GM18909 (cell line): ENCODE measurements around the gene PDXDC1.
"Not testable (repeated sequence)": the region's sequence is repeated elsewhere in the genome, so short reads cannot be mapped to it uniquely, and the experiment has no call there.

Experiments
- ATAC-seq: cut with Tn5 transposase; IDR thresholded peaks from one replicate; pipeline ENCODE4 v1.9.1; 2021; ENCODE audit warnings: mild to moderate bottlenecking; ENCODE audit not compliant: unreplicated experiment, poor library complexity

The PDXDC1 gene

DNA sequence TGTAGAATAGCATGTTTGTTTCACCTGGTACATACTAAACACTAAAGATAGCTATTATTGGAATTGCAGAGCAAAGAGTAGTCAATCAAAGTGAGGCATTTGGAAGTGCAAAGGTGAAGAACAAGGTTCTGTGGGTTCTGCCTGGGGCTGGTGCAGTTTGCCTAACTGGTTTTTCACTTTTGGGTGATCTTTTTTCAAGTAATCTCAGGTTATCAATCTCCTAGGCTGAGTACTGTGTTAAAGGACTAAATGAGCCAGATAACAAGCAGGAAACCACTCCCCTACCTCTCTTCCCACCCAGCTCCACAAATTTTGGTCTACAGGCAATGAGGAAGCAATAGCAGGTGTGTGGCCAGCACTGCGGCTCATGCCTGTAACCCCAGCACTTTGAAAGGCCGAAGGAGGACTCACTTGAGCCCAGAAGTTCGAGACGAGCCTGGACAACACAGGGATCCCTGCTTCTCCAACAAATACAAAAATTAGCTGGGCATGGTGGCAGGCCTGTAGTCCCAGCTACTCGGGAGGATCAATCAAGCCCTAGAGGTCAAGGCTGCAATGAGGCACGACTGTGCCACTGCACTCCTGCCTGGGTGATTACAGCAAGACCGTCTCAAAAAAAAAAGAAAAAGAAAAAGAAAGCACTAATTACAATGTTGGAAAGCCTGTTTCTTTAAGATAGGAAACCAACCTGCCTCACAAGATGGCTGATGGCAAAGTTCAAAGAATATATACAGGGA is 83.0 kb downstream of the PDXDC1 start:
- no peak for ATAC-seq

DNA sequence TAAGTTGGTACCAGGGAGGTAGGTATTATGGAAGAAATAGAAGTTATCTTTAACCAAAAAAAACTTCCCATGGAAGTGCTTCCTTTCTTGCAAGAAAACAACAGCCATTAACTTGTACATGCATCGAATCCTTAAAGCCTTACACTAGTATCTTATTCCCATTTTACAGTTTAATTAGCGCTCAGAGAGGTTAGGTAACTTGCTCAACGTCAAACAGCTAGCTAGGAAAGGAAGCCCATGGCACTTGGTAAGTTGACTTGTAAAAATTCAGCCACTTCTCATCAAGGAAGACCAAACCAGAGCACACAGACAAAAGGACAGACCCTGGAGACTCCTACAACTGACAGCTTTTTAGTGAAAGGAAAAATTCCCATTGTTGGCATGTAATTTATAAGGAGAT is 84.5 kb downstream of the PDXDC1 start:
- no peak for ATAC-seq

DNA sequence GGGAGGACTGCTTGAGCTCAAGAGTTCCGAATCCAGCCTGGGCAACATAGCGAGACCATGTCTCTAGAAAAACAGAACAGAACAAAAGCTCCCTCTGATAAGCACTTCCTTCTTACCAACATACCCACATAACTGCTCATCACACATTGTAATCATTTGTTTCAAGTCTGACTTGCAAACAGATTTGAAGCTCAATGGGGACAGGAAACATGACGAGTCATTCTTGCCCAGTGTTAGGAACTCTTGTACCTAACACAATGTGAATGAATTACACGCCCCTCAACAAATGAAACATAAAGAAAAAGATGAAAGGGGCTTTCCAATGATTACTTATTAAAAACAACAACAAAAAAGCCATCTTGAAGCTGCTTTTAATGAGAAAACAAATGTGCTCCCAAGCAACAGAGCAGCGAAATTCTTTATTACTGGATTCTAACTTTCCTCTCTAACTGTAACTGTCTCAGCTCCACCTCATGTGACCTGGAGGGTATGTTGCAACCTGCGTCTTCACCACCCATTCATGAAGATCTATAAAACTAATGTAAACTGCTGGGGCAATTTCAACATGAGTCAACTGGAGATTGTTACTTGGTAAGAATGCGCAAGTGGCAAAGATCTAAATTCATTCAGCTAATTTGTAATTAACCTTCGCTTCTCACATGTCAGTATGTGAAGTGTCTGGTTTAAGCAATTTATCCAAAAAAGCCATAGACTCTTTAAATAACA is 87.4 kb downstream of the PDXDC1 start:
- not testable (repeated sequence) for ATAC-seq

DNA sequence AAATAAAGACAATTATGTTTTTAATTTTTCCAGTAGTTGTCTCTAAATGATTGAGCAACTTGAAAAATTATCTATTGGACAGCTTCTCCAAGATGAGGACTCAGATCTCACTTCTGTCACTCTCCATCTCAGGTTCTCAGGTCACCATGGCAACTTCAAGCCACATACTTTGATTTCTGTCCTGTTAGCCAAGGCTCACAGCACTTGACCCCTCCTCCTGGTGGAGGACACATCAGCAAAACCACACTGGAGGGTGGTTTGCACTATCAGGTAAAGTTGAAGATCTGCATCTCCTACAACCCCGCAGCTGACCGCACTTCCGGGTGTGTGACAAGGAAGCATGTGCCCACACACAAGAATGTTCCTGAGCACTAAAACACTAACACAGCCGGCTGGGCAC is 91.1 kb downstream of the PDXDC1 start:
- not testable (repeated sequence) for ATAC-seq

DNA sequence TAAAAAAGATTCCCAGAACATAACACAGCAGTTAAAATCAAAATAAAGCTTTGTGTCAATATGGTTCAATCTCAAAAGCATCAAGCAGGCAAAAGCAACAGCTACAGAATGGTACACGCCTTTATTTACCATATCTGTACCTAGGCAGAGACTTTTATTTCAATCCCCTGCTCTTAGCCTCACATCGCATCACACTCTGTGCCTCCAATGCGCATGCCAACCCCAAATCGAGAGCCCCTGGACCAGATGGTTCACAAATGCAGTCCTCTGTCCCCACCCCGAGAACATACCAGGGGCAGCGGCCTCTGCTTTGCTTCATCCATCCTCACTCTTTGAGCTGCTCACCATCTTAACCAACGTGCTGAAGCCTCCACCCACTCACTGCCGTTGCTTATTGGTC is 91.9 kb downstream of the PDXDC1 start:
- ATAC-seq, result not testable (repeated sequence)

DNA sequence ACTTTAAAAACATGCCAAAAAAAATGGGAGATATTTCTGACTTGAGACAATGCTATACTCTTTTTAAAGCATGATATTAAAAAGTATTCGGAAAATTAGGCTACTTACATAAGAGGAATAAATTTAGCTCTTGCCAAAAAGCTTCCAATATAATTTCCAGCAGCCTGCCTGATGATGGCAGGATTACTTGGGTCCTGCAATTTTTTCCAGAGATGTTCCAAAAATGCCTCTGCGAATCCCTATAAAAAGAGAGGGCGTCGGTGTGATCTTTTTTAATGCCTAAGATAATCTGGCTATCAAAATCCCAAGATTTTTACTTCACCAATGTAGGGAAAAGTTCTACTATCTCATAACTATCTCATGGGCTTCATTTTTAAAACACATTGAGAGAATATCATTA is 96.2 kb downstream of the PDXDC1 start:
- ATAC-seq, result not testable (repeated sequence)

DNA sequence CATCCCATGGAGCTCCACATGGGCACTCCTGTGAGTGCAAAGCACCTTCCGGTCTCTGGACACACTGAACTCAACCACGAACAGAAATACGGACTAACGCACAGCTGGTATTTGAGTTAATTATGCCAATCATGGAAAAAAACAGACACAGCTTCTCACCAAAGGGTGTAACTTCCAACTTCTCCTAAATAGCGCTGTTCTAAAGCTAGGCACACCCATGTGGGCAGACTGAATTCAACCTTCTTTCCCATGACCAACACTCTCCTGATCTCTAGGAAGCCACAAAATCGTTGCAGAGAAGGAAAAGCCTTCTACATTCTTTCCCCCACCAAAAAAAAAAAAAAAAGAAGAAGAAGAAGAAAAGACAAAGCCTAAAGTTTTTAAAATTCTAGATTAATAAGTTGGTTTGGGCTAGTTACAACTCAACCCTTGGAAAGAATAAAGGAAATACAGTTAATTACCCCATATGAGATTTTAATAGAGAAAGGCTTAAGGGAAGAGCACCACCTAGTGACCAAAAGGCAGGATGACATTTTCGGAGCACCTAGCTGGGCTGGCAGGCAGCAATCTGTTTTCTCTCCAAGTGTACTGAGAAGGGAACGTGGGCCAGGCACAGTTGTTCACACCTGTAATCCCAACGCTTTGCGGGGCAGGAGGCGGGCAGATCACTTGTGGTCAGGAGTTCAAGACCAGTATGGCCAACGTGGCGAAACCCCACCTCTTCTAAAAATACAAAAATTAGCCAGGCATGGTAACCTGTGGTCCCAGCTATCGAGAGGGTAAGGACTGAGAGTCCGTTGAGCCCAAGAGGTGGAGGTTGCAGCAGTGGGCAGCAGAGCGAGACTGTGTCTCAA is 97.3 kb downstream of the PDXDC1 start:
- not testable (repeated sequence) for ATAC-seq

DNA sequence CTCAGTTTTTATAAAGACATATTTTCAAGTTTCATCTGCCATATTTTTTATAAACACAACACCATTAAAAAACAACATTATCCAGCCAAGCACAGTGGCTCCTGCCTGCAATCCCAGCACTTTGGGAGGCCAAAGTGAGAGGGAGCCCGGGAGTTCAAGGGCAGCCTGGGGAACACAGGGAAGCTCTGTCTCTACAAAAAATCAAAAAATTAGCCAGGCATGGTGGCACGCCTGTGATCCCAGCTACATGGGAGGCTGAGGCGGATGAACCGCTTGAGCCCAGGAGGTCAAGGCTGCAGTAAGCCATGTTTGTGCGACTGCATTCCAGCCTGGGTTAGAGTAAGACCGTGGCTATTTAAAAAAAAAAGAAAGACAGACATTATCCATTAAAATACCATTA is 98.3 kb downstream of the PDXDC1 start:
- no peak for ATAC-seq

DNA sequence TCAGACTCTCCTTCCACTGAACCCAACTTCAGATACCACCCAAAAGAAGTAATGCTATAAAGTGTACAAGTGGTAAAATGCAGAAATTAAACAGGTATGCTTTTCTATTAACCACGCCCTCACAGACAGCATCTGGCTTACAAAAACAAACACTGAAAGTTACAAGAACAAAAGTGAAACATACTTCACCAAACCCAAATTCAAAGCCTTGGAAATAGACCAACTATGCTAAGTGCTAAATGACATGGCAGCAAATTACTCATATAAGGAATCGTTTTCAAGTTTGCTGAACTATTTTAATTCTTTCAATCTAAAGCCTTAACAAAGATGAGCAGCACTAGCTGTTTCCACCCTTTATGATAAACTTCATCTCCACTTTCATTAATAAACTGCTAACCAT is 101.3 kb downstream of the PDXDC1 start:
- not testable (repeated sequence) for ATAC-seq

DNA sequence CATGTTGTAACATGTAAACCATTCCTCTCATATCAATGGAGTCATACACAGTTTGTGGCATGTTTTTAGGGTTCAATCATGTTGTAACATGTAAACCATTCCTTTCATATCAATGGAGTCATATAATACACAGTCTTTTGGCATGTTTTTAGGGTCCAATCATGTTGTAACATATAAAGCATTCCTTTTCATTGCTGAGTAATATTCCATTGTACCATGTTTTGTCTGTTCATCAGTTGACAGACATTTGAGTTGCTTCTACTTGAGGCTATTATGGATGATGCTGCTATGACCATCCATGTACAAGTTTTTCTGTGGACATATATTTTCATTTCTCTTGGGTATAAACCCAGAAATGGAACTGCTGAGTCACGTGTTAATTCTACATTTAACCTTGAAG is 106.1 kb downstream of the PDXDC1 start:
- ATAC-seq, result not testable (repeated sequence)

DNA sequence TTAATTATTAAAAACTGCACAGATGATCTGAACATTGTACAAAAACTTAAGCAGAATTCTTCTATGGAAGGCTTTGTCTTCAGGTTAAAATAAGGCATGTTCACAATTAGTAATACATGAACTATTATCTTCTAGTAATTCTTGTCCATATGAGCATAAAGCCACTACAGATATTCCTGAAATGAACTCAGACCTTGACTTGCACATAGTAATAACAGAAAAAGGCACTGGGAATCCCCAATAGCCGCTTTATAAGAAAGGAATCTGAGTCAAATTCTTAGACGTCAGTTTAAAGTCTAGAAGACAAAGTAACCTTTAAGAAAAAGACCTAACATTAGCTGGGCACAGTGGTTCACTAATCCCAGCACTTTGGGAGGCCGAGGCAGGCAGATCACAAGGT is 108.0 kb downstream of the PDXDC1 start:
- not testable (repeated sequence) for ATAC-seq

DNA sequence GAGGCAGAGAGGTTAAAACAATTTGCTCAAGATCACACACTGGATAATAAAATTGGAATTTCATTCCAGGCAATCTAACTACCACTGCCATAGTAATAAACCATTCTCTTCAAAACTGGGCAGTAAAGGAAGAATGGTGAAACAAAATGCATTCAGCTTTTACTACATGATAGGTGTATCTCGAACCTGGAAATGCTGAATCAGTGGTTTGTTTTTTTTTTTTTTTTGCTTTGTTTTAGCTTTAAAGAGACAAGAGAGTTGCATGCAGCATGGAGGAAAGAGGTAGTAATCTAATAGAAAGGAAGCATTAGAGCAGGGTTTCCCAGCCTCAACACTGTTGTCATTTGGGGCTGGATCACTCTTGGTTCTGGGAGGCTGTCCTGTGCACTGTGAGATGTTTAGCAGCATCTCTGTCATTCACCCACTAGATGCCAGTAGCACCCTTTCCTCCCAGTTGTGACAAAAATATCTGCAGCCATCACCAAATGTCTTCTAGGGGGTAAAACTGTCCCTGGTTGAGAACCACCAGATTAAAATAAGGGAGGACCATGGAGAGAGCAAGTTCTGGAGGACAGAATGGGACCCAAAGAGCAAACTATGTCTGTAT is 115.9 kb downstream of the PDXDC1 start:
- ATAC-seq, result not testable (repeated sequence)

DNA sequence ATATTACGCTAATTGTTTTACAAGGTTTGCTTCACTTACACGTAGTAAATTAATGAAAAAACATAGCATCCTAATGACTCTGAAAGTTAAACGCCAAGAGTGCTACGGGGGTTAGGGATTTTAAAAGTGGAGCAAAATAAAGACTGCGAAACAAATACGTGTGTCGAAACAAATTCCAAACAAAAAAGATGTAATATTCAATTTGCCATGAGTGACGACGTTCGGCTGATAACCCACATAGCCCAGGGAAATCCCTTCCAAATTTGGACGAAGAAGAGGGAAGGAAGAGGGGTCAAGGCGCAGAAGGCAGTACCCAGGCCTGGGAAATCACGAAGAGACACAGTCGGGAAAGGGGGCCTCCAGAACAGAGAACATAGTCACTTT is 118.7 kb downstream of the PDXDC1 start:
- not testable (repeated sequence) for ATAC-seq

DNA sequence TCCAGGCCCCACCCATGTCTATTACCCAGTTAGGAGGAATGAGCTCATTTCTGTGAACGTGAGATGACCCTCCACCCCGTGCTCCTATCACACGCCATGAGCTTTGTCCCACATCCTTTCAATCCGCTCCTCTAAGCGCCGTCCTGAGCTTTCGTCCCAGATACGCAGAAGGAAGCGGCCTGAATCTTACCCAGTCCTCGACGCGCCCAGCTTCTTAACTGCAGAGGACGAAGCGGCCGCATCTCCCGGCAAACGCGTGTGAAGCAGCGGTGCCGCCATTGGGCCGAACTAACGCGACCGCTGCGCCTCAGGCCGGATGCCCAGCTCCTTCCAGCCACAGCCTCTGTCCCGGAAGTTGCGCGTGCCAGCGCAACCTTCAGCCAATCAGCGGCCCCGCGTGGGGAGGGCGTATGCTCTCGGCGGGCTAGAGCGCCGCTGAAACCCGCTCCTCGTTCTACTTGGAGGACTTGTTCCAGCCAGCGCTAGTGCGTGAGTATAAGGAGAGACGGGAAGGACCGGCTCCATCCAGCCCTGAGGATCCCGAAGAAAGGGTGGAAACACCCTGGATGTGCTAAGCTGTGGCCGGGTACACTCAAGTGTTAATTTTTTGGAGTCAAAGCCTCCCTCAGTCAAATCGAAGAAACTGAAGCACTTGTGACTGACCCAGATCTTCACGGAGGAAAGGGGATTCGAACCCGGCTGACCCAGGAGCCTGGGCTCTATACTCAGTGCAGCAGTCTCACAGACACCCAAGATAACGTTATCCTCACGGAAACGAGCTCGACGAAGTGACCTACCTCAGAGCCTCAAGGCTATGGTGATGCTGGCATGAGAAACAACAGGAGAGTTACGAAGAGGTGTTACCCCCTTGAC is 119.4 kb downstream of the PDXDC1 start, which contains the start of gene RRN3:
TSS of gene RRN3 (minus strand) at position 318 of the 873 bp plus-strand sequence. CDS start at position 279, 39 bp downstream.
- peak; percentile 99 for ATAC-seq

DNA sequence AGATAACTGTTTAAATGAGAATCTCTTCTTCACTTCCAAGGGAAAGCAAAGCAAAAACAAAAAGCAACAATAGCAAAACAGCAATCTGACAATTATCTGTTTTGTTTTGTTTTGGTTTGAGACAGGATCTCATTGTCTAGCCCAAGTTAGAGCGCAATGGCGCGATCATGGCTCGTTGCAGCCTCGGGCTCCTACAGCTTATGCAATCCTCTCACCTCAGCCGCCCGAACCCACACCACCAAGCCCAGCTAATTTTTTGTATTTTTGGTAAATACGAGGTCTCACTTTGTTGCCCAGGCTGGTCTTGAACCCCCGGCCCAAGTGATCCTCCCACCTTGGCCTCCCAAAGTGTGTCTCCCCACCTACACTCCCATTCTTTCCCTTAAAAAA is 121.8 kb downstream of the PDXDC1 start:
- ATAC-seq, result not testable (repeated sequence)

DNA sequence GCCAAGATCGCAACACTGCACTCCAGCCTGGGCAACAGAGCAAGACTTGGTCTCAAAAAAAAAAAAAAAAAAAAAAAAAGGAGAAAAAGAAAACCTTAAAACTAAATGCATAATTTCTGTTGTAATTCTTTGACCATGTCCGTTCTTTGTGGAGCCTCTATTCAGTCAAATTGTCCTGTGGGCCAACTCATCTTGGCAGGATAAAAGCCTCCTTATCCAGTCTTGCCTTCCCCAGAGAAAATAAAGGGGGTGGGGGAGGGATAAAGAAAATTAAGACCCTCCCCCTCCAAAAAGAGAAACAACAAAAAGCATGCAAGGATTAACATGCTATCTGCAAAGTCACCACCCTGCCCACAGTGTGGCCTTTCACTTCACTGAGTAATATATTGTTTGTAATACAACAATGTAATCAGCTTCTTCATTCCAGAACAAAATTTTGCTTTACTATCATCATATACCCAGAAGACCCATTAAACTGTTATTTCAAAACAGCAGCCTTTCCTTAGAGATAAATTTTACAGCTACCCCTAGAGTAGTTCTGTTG is 124.6 kb downstream of the PDXDC1 start:
- ATAC-seq, result not testable (repeated sequence)

DNA sequence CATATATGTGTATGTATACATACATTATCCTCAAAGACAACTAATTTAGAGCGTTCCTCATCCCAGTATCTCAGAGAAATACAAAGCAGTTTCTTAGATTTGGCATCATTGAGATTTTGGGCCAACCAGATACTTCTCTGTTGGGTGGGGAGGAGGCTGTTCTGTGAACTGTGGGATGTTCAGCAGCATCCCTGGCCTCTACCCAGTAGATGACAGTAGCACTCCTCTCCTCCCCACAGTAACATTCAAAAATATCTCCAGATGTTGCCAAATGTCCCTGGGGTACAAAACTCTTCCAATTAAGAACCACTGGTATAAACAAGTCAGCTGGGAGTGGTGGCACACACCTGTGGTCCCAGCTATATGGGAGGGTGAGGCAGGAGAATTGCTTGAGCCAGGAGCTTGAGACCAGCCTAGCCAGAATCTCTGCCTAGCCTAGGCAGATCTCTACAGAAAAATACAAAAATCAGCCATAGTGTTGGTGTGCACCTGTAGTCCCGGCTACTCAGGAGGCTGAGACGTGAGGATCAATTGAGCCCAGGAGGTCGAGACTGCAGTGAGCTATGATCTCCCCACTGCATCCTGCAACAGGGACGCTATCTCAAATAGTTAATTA is 125.7 kb downstream of the PDXDC1 start:
- not testable (repeated sequence) for ATAC-seq

DNA sequence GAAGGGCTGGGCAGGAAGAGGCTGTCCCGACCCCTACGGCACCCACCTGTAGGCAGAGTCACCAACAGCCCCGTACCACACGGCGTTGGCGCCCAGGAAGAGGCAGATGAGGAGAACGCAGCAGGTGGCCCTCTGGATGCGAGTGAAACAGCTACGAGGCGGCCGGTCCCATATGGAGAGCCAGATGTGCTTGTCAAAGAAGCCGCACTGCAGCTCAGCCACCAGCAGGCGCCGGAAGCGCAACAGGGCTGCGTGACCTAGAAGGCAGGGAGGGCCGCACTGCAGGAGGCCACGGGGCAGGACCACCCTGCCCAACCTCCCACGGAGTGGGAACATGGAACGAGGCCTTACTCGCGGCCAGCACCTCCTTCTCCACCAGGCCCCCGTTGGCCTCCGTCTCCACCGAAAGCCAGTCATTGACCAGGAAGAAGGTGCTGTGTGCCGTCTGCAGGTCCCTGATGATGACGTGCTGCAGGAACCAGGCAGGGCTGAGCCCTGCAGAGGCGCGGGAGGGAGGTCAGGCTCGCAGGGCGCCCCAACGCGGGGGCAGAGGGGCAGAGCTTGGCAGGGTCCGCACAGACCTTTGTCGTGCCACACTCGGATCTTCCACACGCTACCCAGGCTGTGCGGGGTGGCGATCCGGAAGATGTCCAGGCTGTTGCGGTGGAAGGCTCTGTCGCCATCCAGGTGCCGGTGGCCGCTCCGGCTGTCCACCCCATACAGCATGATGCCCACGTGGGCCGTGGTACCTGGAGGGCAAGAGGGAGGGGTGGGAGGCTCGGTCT is 153.0 kb downstream of the PDXDC1 start:
- not testable (repeated sequence) for ATAC-seq
